Heart right ventricle (tissue), 16 donors: ENCODE measurements around the gene MAP2K5. TPM values are rescaled to one million over a fixed set of nuclear protein-coding genes. Genes with fewer than 3 reads are reported as not detected.

Source experiments
- ATAC-seq, 8 donors: fragments of 200-7000 bp; cut with Tn5 transposase; one replicate each; pipeline ENCODE4 v1.9.1; 2020; ENCODE audit warnings: mild to moderate bottlenecking in 8 of 8, moderate library complexity in 8 of 8, moderate number of reproducible peaks in 1 of 8
- DNase-seq, 2 donors: peaks; one replicate each; pipeline ENCODE4 v3.0.0-alpha.2; 2020
- H3K27ac ChIP-seq, 10 donors: fragments of 200-600 bp; sonication (generic) in 2 of 10; one replicate each; pipeline versions ENCODE4 v1.5.0 to v1.8.0; 2020 to 2022; ENCODE audit warnings: mild to moderate bottlenecking in 3 of 10
- H3K27me3 ChIP-seq, 7 donors: fragments of 200-600 bp; one replicate each; pipeline ENCODE4 v1.8.0; 2021 to 2022; ENCODE audit warnings: mild to moderate bottlenecking in 2 of 7
- H3K36me3 ChIP-seq, 9 donors: fragments of 200-600 bp; sonication (generic) in 1 of 9; one replicate each; pipeline versions ENCODE4 v1.5.0 to v1.8.0; 2020 to 2022; ENCODE audit warnings: mild to moderate bottlenecking in 2 of 9
- H3K4me1 ChIP-seq, 9 donors: fragments of 200-600 bp; sonication (generic) in 1 of 9; one replicate each; pipeline versions ENCODE4 v1.5.0 to v1.8.0; 2020 to 2022; ENCODE audit warnings: mild to moderate bottlenecking in 4 of 9
- H3K4me3 ChIP-seq, 10 donors: fragments of 200-600 bp; sonication (generic) in 2 of 10; one replicate each; pipeline versions ENCODE4 v1.5.0 to v1.8.0; 2020 to 2022; ENCODE audit warnings: mild to moderate bottlenecking in 7 of 10, moderate library complexity in 2 of 10
- H3K9me3 ChIP-seq, 11 donors: fragments of 200-600 bp in 10 of 11; sonication (generic) in 2 of 11; one replicate each; pipeline versions ENCODE4 v1.5.0 to v1.8.0; 2013 to 2022; ENCODE audit warnings: mild to moderate bottlenecking in 2 of 11, control low read depth in 1 of 11, moderate library complexity in 1 of 11
- WGBS, 2 donors: extraction: QIAGEN DNeasy Blood & Tissue Kit; methylation state at CpG; one replicate each; pipeline ENCODE4 v1.1.7; 2013; ENCODE audit warnings: inconsistent platforms in 1 of 2; 5-methylcytosine and 5-hydroxymethylcytosine counted together
- intact Hi-C, 10 donors: fragments of 100-400 bp; cut with DNase I; formaldehyde crosslinking; loops; one replicate each; pipeline versions ENCODE4 v1.11.1 to v1.14.2; 2022
- polyA plus RNA-seq, 2 donors: library from polyadenylated mRNA; stranded (reverse); fragments of 200-250 nt; gene quantifications; one replicate each; pipeline ENCODE4 v1.2.3, GENCODE V29; 2013
- total RNA-seq, 10 donors: library from RNA; stranded (reverse); fragmentation: NEBNext Ultra II Directional in 3 of 10; extraction: Animal tissue kit (Norgen Biotek cat#: 25700) in 3 of 10; gene quantifications; one replicate each; pipeline versions ENCODE4 v1.2.1 to v1.2.4, GENCODE V29; 2021 to 2023
- TF ChIP-seq, protein P1 (sequence below), 9 donors: fragments of 200-600 bp; sonication (generic) in 2 of 9; IDR thresholded peaks; one replicate each; pipeline versions ENCODE4 v1.5.0 to v1.8.0; 2021 to 2022; ENCODE audit warnings: antibody characterized with exemption in 9 of 9, mild to moderate bottlenecking in 5 of 9, moderate library complexity in 1 of 9
- donor health status: Arrhythmogenic right ventricular cardiomyopathy.
- donor health status: ischemic (EF 13 %, LVEDD 7.1; RV severe dilation, severe dysfunction).
- donor health status: healthy with polysubstance abuse.
- donor health status: DM: no; HTN: yes; CAD: no.
- donor health status: DM: no; HTN: no; CAD: no.
- donor health status: ischemic (EF 25% LVEDD 6.9; RV normal size, moderate dysfunction).
- donor health status: ischemic (EF 25% LVEDD 5.7; RV mildly dilated, moderate dysfunction).
- donor health status: healthy.
- donor health status: DM: yes; HTN: yes; CAD: no.
- donor health status: Ischemic cardiomyopathy.
- donor health status: ischemic (EF 35%, LVEDD 5.7; RV mildly dilated, moderate dysfunction).
- donor health status: nonischemic (EF 11% LVEDD 7.7; RV severe dilation, severe dysfunction).
- donor health status: DM: yes; HTN: yes; CAD: no.
- donor health status: PGD.
- donor health status: ischemic (EF 29% LVEDD 5.4; RV normal size, mild dysfunction).
- donor health status: nonischemic (EF 23%, LVEDD 6.1; RV moderate dilation, normal function).

MAP2K5 gene
- total and polyA plus RNA-seq, 12 donors = 7.7 to 34.3 (median 21.0) TPM

DNA sequence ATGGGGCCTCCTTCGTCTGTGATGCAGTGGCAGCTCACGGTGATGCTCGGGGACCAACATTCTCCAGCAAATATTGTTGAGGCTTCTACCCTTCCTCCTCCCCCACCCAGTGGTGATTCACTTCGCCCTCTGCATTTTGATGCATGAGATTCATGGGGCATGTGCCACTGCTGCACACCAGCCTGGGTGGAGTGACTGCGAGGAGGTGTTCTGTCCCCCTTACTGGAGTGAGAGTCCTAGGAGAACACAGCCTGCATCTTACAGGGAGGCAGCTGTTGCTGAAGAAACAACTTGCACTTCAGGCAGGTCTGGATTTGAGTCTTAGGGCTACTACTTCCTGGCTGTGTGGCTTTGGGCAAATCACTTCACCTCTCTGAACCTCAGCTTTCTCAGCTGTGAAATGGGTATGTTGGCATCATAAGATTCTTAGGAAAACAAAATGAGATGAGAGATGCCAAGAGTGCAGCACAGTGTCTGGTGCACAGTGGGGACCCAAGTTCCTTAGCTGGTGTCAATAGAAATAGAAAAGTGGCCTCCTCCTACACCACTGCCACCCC, 272.6 kb downstream of the MAP2K5 start:
- TF ChIP-seq, protein P1, sequence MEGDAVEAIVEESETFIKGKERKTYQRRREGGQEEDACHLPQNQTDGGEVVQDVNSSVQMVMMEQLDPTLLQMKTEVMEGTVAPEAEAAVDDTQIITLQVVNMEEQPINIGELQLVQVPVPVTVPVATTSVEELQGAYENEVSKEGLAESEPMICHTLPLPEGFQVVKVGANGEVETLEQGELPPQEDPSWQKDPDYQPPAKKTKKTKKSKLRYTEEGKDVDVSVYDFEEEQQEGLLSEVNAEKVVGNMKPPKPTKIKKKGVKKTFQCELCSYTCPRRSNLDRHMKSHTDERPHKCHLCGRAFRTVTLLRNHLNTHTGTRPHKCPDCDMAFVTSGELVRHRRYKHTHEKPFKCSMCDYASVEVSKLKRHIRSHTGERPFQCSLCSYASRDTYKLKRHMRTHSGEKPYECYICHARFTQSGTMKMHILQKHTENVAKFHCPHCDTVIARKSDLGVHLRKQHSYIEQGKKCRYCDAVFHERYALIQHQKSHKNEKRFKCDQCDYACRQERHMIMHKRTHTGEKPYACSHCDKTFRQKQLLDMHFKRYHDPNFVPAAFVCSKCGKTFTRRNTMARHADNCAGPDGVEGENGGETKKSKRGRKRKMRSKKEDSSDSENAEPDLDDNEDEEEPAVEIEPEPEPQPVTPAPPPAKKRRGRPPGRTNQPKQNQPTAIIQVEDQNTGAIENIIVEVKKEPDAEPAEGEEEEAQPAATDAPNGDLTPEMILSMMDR (IDR thresholded peaks at IDR 0.05) = no peak
- intact Hi-C loops = no loop called here
- Histone ChIP-seq H3K27ac (no peak overlapping the region), H3K9me3 (peaks cover 0 to 20% (median 7%) of the 10 kb centered on the region in 11 donors), H3K27me3 (peaks cover 13 to 52% (median 44%) of the 10 kb centered on the region in 7 donors), H3K4me3 (no peak overlapping the region), H3K4me1 (peaks cover 0 to 7% (median 0%) of the 10 kb centered on the region in 9 donors), H3K36me3 (peaks cover 0 to 5% (median 0%) of the 10 kb centered on the region in 9 donors)
- DNase-seq (no peak), ATAC-seq (no peak)
- 76 to 85% methylated on average over 5 of the region's 5 CpGs for WGBS, 2 donors

DNA sequence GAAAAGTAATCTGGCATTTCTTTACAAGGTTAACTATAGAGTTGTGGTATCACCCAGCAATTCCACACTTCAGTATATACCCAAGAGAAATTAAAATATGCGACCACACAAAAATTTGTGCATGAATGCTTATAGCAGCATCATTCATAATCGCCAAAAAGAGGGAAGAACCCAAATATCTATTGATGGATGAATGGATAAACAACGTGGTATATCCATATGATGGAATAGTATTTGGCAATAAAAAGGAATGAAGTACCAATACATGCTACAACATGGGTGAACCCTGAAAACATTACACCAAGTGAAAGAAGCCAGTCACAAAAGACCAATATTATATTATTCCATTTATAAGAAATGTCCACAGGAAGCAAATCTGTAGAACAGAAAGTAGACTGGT, 274.2 kb downstream of the MAP2K5 start:
- Histone ChIP-seq H3K27ac (no peak overlapping the region), H3K36me3 (peaks cover 0 to 5% (median 0%) of the 10 kb centered on the region in 9 donors), H3K9me3 (peaks cover 0 to 20% (median 7%) of the 10 kb centered on the region in 11 donors), H3K4me1 (peaks cover 0 to 22% (median 7%) of the 10 kb centered on the region in 9 donors), H3K27me3 (peaks cover 28 to 67% (median 60%) of the 10 kb centered on the region in 7 donors), H3K4me3 (no peak overlapping the region)
- no peak for ATAC-seq
- DNase-seq = no peak
- intact Hi-C loops = no loop called here
- TF ChIP-seq, protein P1 (IDR thresholded peaks at IDR 0.05) = no peak
- WGBS, 2 donors = 95 to 98% methylated on average over 3 of the region's 3 CpGs

DNA sequence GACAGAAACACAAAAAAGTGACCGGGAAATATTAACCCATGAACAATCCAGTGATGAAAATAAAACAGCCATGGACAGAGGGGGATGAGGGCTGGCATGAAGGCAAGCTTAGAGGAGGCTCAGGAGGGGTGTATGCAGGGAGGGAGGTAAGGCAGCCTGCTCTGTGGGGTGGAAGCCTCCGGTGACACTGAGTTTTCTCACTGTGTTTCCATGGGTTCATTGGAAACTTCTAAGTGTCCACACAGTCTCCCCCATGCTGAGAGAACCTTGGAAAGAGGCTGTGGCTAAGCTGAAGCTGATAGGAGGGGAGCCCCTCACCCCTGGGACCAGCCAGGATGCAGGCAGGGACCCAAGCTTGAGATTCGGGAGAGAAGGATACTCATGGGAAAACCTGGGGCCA, 276.0 kb downstream of the MAP2K5 start:
- WGBS, 2 donors = 66 to 68% methylated on average over 3 of the region's 3 CpGs
- intact Hi-C loops = no loop called here
- Histone ChIP-seq H3K9me3 (peaks cover 0 to 20% (median 7%) of the 10 kb centered on the region in 11 donors), H3K4me1 (peaks cover 0 to 31% (median 10%) of the 10 kb centered on the region in 9 donors), H3K27me3 (peaks cover 42 to 85% (median 78%) of the 10 kb centered on the region in 7 donors), H3K4me3 (no peak overlapping the region), H3K36me3 (peaks cover 0 to 5% (median 0%) of the 10 kb centered on the region in 9 donors), H3K27ac (no peak overlapping the region)
- TF ChIP-seq, protein P1 (IDR thresholded peaks at IDR 0.05) = no peak
- no peak for DNase-seq
- ATAC-seq = no peak

DNA sequence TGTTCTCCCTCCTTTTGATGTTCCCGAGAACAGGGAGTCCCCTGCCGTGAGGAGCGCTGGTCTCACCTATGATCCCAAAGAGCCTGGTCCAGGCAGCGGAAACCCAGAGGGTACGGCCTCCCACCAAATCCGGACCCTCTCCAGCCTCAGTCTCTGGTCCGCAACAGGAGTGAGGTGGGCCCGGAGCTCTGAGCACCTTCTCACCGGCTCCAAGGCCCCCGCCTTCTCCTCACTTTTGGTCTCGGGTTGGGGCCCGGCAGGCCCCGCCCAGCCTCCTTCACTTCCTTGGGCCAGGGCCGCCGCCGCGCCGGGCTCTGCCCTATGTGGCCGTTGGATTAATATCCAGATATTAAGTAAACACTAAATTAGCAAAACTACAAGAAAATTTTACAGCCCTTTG, 277.1 kb downstream of the MAP2K5 start:
- H3K4me3 ChIP-seq = no peak overlapping the region
- H3K27ac ChIP-seq = no peak overlapping the region
- no peak for ATAC-seq
- TF ChIP-seq, protein P1 (IDR thresholded peaks at IDR 0.05) = no peak
- DNase-seq = no peak
- peaks cover 0 to 40% (median 10%) of the 10 kb centered on the region in 9 donors for H3K4me1 ChIP-seq
- H3K9me3 ChIP-seq = peaks cover 0 to 20% (median 7%) of the 10 kb centered on the region in 11 donors
- intact Hi-C loops = no loop called here
- peaks cover 0 to 5% (median 0%) of the 10 kb centered on the region in 9 donors for H3K36me3 ChIP-seq
- H3K27me3 ChIP-seq = peaks cover 54 to 97% (median 90%) of the 10 kb centered on the region in 7 donors
- 7 to 14% methylated on average over 19 of the region's 19 CpGs for WGBS, 2 donors
